HEK293 (cell line): Measurements from ENCODE around the gene THUMPD2.

Experiments
- CTCF ChIA-PET: fragments of 350-600 bp; formaldehyde crosslinking; extraction: SDS; loops from one replicate; lab custom pipeline; 2021; ENCODE audit warnings: antibody characterized with exemption; lab: Yijun Ruan, JAX
- POLR2A ChIA-PET: fragments of 300-600 bp; formaldehyde crosslinking; extraction: SDS; loops from one replicate; lab custom pipeline; 2020; ENCODE audit warnings: antibody characterized with exemption, inconsistent platforms; lab: Yijun Ruan, JAX
- H3K27ac ChIP-seq: fragments of 200-500 bp; sonication (Bioruptor generic); 2 replicates; pipeline ENCODE4 v1.5.1; 2014; ENCODE audit warnings: low read depth, low read length, control low read depth, inconsistent platforms; ENCODE audit errors: extremely low read depth
- H3K36me3 ChIP-seq, 2 experiments: fragments of 200-500 bp in 1 of 2; sonication (Bioruptor generic) in 1 of 2; 1 replicate in 1 of 2; 2 replicates in 1 of 2; pipeline ENCODE4 v1.5.1; 2014 to 2017; ENCODE audit warnings: inconsistent platforms in 2 of 2, low read length in 2 of 2; ENCODE audit not compliant: control insufficient read depth in 2 of 2, insufficient read depth in 1 of 2
- H3K4me1 ChIP-seq: fragments of 200-500 bp; sonication (Bioruptor generic); 2 replicates; pipeline ENCODE4 v1.5.1; 2014; ENCODE audit warnings: mild to moderate bottlenecking, low read length, inconsistent platforms; ENCODE audit not compliant: control insufficient read depth, insufficient read depth
- H3K4me3 ChIP-seq: 2 replicates; pipeline ENCODE4 v1.5.1; 2011; ENCODE audit warnings: low read depth, mild to moderate bottlenecking, control low read depth, low read length, moderate library complexity
- H3K9me3 ChIP-seq: fragments of 200-500 bp; sonication (Bioruptor generic); 2 replicates; pipeline ENCODE4 v1.5.1; 2014; ENCODE audit warnings: low read depth, low read length, inconsistent platforms; ENCODE audit not compliant: control insufficient read depth, insufficient read depth
- FEZF1 ChIP-seq: fragments of 450-650 bp; formaldehyde crosslinking; IDR thresholded peaks from 2 replicates; pipeline ENCODE4 v1.5.1; 2016; ENCODE audit warnings: missing biosample characterization, missing genetic modification characterization
- RBAK ChIP-seq: fragments of 450-650 bp; formaldehyde crosslinking; IDR thresholded peaks from 2 replicates; pipeline ENCODE4 v1.5.1; 2016; ENCODE audit warnings: missing biosample characterization, missing genetic modification characterization
- SCRT1 ChIP-seq: fragments of 450-650 bp; formaldehyde crosslinking; IDR thresholded peaks from 2 replicates; pipeline ENCODE4 v1.5.1; 2016; ENCODE audit warnings: missing biosample characterization, missing genetic modification characterization, borderline replicate concordance
- ZBTB7A ChIP-seq: fragments of 450-650 bp; formaldehyde crosslinking; IDR thresholded peaks from 2 replicates; pipeline ENCODE4 v1.5.1; 2016; ENCODE audit warnings: low read depth, missing biosample characterization, missing genetic modification characterization
- ZNF114 ChIP-seq: fragments of 450-650 bp; formaldehyde crosslinking; IDR thresholded peaks from 2 replicates; pipeline ENCODE4 v1.5.0; 2017; ENCODE audit warnings: missing biosample characterization, missing genetic modification characterization
- ZNF133 ChIP-seq: fragments of 450-650 bp; formaldehyde crosslinking; IDR thresholded peaks from 2 replicates; pipeline ENCODE4 v1.5.1; 2016; ENCODE audit warnings: missing biosample characterization, missing genetic modification characterization
- ZNF146 ChIP-seq: fragments of 450-650 bp; formaldehyde crosslinking; IDR thresholded peaks from 2 replicates; pipeline ENCODE4 v1.5.1; 2016; ENCODE audit warnings: missing biosample characterization, missing genetic modification characterization
- ZNF155 ChIP-seq: fragments of 450-650 bp; formaldehyde crosslinking; IDR thresholded peaks from 2 replicates; pipeline ENCODE4 v1.5.1; 2016; ENCODE audit warnings: missing biosample characterization, missing genetic modification characterization
- ZNF16 ChIP-seq: fragments of 450-650 bp; formaldehyde crosslinking; IDR thresholded peaks from 2 replicates; pipeline ENCODE4 v1.5.1; 2016; ENCODE audit warnings: low read depth, missing biosample characterization, missing genetic modification characterization
- ZNF302 ChIP-seq: fragments of 450-650 bp; formaldehyde crosslinking; IDR thresholded peaks from 2 replicates; pipeline ENCODE4 v1.5.1; 2016; ENCODE audit warnings: missing biosample characterization, missing genetic modification characterization, low read depth
- ZNF394 ChIP-seq: fragments of 450-650 bp; formaldehyde crosslinking; IDR thresholded peaks from 2 replicates; pipeline ENCODE4 v1.5.1; 2016; ENCODE audit warnings: missing biosample characterization, missing genetic modification characterization, mild to moderate bottlenecking, moderate library complexity, borderline replicate concordance
- ZNF521 ChIP-seq: fragments of 450-650 bp; formaldehyde crosslinking; IDR thresholded peaks from 2 replicates; pipeline ENCODE4 v1.5.1; 2017; ENCODE audit warnings: missing biosample characterization, mild to moderate bottlenecking, missing genetic modification characterization
- ZNF621 ChIP-seq: fragments of 450-650 bp; formaldehyde crosslinking; IDR thresholded peaks from 2 replicates; pipeline ENCODE4 v1.5.1; 2017; ENCODE audit warnings: missing biosample characterization, missing genetic modification characterization
- ZNF837 ChIP-seq: fragments of 450-650 bp; formaldehyde crosslinking; IDR thresholded peaks from 2 replicates; pipeline ENCODE4 v1.5.1; 2016; ENCODE audit warnings: missing biosample characterization, missing genetic modification characterization
- TF ChIP-seq, protein P1 (sequence below): fragments of 450-650 bp; formaldehyde crosslinking; IDR thresholded peaks from 2 replicates; pipeline ENCODE4 v1.5.1; 2016; ENCODE audit warnings: missing biosample characterization, missing genetic modification characterization
- TF ChIP-seq, protein P2 (sequence below): IDR thresholded peaks from 2 replicates; pipeline ENCODE4 v1.6.1; 2011; ENCODE audit warnings: mild to moderate bottlenecking, low read depth, low read length, borderline replicate concordance
- TF ChIP-seq, protein P3 (sequence below): fragments of 450-650 bp; formaldehyde crosslinking; IDR thresholded peaks from 2 replicates; pipeline ENCODE4 v1.5.1; 2016; ENCODE audit warnings: missing biosample characterization, missing genetic modification characterization
- TF ChIP-seq, protein P4 (sequence below): fragments of 450-650 bp; formaldehyde crosslinking; IDR thresholded peaks from 2 replicates; pipeline ENCODE4 v1.5.1; 2016; ENCODE audit warnings: missing biosample characterization, missing genetic modification characterization
- TF ChIP-seq, protein P5 (sequence below): fragments of 450-650 bp; formaldehyde crosslinking; IDR thresholded peaks from 2 replicates; pipeline ENCODE4 v1.5.1; 2017; ENCODE audit warnings: missing biosample characterization, missing genetic modification characterization

THUMPD2 gene

DNA sequence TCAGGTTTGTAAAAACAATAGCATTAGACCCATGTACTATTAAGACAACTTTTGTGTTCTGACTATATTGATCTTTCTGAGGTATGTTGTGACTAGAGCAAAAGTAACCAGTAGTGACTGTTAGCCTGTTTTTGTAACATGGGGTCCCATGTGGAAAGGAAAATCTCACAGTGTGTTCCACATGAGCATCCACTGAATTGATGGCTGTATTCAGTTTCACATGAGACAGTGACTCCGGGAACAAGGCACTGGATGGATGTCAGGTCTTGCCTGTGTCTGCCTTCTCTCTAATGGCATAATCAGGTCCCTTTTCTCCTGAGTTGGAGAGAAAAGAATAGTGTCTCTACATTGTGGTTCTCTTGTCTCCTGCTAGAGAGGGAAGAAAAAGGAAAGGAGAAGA is 85.8 kb downstream of the THUMPD2 start:
- ChIA-PET CTCF (no interaction called here), POLR2A (no interaction called here)
- Histone ChIP-seq H3K36me3 (no peaks in the 10 kb centered on the region), H3K4me3 (no peak overlapping the region), H3K9me3 (no peaks in the 10 kb centered on the region; the same call in 1 of the 2 replicates), H3K27ac (no peak overlapping the region), H3K4me1 (peaks cover 3% of the 10 kb centered on the region; the same call in 1 of the 2 replicates)
- TF ChIP-seq SCRT1 (tag by site-specific recombination) (no peak), ZBTB7A (tag by site-specific recombination) (no peak), ZNF621 (tag by site-specific recombination) (no peak), ZNF133 (tag by site-specific recombination) (no peak)
- TF ChIP-seq, protein P1, sequence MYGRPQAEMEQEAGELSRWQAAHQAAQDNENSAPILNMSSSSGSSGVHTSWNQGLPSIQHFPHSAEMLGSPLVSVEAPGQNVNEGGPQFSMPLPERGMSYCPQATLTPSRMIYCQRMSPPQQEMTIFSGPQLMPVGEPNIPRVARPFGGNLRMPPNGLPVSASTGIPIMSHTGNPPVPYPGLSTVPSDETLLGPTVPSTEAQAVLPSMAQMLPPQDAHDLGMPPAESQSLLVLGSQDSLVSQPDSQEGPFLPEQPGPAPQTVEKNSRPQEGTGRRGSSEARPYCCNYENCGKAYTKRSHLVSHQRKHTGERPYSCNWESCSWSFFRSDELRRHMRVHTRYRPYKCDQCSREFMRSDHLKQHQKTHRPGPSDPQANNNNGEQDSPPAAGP (tag by site-specific recombination), result no peak
- TF ChIP-seq, protein P2, sequence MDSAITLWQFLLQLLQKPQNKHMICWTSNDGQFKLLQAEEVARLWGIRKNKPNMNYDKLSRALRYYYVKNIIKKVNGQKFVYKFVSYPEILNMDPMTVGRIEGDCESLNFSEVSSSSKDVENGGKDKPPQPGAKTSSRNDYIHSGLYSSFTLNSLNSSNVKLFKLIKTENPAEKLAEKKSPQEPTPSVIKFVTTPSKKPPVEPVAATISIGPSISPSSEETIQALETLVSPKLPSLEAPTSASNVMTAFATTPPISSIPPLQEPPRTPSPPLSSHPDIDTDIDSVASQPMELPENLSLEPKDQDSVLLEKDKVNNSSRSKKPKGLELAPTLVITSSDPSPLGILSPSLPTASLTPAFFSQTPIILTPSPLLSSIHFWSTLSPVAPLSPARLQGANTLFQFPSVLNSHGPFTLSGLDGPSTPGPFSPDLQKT, result no peak
- TF ChIP-seq, protein P3, sequence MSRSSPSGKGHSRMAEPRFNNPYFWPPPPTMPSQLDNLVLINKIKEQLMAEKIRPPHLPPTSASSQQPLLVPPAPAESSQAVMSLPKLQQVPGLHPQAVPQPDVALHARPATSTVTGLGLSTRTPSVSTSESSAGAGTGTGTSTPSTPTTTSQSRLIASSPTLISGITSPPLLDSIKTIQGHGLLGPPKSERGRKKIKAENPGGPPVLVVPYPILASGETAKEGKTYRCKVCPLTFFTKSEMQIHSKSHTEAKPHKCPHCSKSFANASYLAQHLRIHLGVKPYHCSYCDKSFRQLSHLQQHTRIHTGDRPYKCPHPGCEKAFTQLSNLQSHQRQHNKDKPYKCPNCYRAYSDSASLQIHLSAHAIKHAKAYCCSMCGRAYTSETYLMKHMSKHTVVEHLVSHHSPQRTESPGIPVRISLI, result no peak
- TF ChIP-seq, protein P4, sequence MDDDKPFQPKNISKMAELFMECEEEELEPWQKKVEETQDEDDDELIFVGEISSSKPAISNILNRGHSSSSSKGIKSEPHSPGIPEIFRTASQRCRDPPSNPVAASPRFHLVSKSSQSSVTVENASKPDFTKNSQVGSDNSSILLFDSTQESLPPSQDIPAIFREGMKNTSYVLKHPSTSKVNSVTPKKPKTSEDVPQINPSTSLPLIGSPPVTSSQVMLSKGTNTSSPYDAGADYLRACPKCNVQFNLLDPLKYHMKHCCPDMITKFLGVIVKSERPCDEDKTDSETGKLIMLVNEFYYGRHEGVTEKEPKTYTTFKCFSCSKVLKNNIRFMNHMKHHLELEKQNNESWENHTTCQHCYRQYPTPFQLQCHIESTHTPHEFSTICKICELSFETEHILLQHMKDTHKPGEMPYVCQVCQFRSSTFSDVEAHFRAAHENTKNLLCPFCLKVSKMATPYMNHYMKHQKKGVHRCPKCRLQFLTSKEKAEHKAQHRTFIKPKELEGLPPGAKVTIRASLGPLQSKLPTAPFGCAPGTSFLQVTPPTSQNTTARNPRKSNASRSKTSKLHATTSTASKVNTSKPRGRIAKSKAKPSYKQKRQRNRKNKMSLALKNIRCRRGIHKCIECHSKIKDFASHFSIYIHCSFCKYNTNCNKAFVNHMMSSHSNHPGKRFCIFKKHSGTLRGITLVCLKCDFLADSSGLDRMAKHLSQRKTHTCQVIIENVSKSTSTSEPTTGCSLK (tag by site-specific recombination), result no peak

DNA sequence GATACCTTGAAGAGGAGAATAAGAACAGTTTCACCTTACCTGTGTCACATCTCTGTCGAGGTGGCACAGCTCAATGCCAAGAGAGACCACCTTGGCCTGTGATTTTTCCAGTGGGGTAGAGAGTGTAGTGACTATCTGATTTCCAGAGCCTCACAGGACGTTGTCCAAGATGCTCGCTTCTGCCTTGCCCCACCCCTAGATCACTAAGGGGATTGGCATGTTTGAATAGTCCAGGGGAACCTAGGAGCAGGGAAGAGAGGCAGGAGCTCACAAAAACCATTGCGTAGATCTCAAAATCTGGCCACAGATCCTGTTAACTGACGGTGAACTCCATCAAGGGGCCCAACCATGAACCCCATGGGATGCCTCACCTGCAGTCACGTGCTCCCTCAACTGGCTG is 89.2 kb downstream of the THUMPD2 start:
- no peak overlapping the region for H3K4me3 ChIP-seq
- ChIA-PET CTCF (interaction anchor here (0.8 to 1.4 kb wide), 3 partner anchors 39 to 94 kb away, joined by 3 to 4 read pairs (median 3); no protein-coding TSS in a partner anchor), POLR2A (no interaction called here)
- TF ChIP-seq FEZF1 (tag by site-specific recombination) (no peak), ZNF146 (tag by site-specific recombination) (no peak), ZNF394 (no peak), ZNF114 (no peak), RBAK (tag by site-specific recombination) (no peak), ZNF521 (tag by site-specific recombination) (no peak), ZNF16 (tag by site-specific recombination) (no peak), ZNF837 (no peak), ZNF302 (tag by site-specific recombination) (no peak), ZNF155 (tag by site-specific recombination) (no peak)
- TF ChIP-seq, protein P5, sequence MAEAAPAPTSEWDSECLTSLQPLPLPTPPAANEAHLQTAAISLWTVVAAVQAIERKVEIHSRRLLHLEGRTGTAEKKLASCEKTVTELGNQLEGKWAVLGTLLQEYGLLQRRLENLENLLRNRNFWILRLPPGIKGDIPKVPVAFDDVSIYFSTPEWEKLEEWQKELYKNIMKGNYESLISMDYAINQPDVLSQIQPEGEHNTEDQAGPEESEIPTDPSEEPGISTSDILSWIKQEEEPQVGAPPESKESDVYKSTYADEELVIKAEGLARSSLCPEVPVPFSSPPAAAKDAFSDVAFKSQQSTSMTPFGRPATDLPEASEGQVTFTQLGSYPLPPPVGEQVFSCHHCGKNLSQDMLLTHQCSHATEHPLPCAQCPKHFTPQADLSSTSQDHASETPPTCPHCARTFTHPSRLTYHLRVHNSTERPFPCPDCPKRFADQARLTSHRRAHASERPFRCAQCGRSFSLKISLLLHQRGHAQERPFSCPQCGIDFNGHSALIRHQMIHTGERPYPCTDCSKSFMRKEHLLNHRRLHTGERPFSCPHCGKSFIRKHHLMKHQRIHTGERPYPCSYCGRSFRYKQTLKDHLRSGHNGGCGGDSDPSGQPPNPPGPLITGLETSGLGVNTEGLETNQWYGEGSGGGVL (tag by site-specific recombination), result no peak
- H3K36me3 ChIP-seq, result no peaks in the 10 kb centered on the region
- no peaks in the 10 kb centered on the region; the same call in 1 of the 2 replicates for H3K9me3 ChIP-seq
- 0 out of 2 replicates have a peak, but pooled peaks cover under 1% of the 10 kb centered on the region for H3K4me1 ChIP-seq
- no peak overlapping the region for H3K27ac ChIP-seq
